ENCODE data around the gene SLC6A2. TPM values are rescaled to one million over a fixed set of nuclear protein-coding genes. Genes with fewer than 3 reads are reported as not detected.
A peak's percentile ranks its signal among the peaks of the same experiment; 100 is the strongest.

SLC6A2 gene
- total and polyA plus RNA-seq, 8 donors = 0.09 to 0.52 (median 0.25) TPM; not detected in 5

DNA sequence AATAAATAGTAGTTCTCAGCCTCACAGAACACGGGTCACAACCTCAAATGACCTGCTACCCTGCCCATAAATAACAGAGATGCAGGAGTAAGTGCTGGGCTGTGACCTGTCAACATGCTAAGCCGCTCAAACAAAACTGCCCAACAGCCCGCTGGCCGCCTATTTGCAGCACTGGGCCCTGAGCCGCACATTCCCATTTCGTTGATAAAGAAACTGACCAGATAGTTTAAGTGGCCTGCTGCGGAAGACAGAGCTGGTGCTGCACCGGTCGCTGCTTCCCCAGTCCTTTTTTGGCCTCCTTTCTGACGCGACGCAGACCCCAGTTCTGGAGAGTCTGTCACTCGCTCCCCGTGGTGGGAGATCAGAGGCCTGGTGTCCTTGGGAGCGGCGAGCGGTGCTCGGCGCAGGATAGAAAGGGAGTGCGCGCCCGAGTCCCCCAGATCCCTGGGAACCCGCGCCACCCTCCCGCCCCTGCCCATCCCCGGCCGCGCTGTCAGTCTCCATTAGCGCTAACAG is 349 bp upstream of the SLC6A2 start:
- Histone ChIP-seq H3K27me3 (peaks cover 0 to 29% (median 4%) of the 10 kb centered on the region in 4 donors), H3K4me3 (no peak overlapping the region), H3K36me3 (no peaks in the 10 kb centered on the region), H3K27ac (no peak overlapping the region), H3K9me3 (no peaks in the 10 kb centered on the region), H3K4me1 (no peaks in the 10 kb centered on the region)
- ATAC-seq = no peak
- no peak for DNase-seq
- intact Hi-C loops (cut with DNase I) = no loop called here
- TF ChIP-seq CTCF (IDR thresholded peaks at IDR 0.05) = no peak
- FAIRE-seq = no peak
- 4 to 5% methylated on average over 29 of the region's 29 CpGs for WGBS, 2 donors

- no peaks in the 10 kb centered on the region for H3K9me3 ChIP-seq
- intact Hi-C loops (cut with DNase I) = no loop called here
- WGBS, 2 donors = 4 to 6% methylated on average over 37 of the region's 37 CpGs
- H3K27ac ChIP-seq = no peak overlapping the region
- peak overlapping the region in 1 of 4 donors; percentile 9 for H3K4me3 ChIP-seq
- H3K27me3 ChIP-seq = peaks cover 0 to 29% (median 4%) of the 10 kb centered on the region in 4 donors
- no peak for DNase-seq
- TF ChIP-seq CTCF (IDR thresholded peaks at IDR 0.05) = no peak
- no peak for FAIRE-seq
- no peaks in the 10 kb centered on the region for H3K4me1 ChIP-seq
- H3K36me3 ChIP-seq = no peaks in the 10 kb centered on the region
- ATAC-seq = no peak
Measured at GRCh38 chr16:55656691-55657092, 904 bp downstream of the SLC6A2 start.

- ATAC-seq (no peak), FAIRE-seq (no peak), DNase-seq (no peak)
- intact Hi-C loops (cut with DNase I) = no loop called here
- no peaks in the 10 kb centered on the region for H3K4me1 ChIP-seq
- H3K4me3 ChIP-seq = no peak overlapping the region
- no peaks in the 10 kb centered on the region for H3K9me3 ChIP-seq
- peaks cover 0 to 29% (median 4%) of the 10 kb centered on the region in 4 donors for H3K27me3 ChIP-seq
- WGBS, 2 donors = 61 to 77% methylated on average over 3 of the region's 3 CpGs
- H3K36me3 ChIP-seq = no peaks in the 10 kb centered on the region
- TF ChIP-seq CTCF (IDR thresholded peaks at IDR 0.05) = no peak
- H3K27ac ChIP-seq = no peak overlapping the region
Measured at GRCh38 chr16:55657616-55658015, 1.8 kb downstream of the SLC6A2 start.

- intact Hi-C loops (cut with DNase I) = no loop called here
- TF ChIP-seq CTCF (IDR thresholded peaks at IDR 0.05) = no peak
- H3K4me3 ChIP-seq = no peak overlapping the region
- H3K9me3 ChIP-seq = no peaks in the 10 kb centered on the region
- H3K27me3 ChIP-seq = peaks cover 0 to 29% (median 4%) of the 10 kb centered on the region in 4 donors
- H3K4me1 ChIP-seq = no peaks in the 10 kb centered on the region
- H3K27ac ChIP-seq = no peak overlapping the region
- DNase-seq (no peak), FAIRE-seq (no peak), ATAC-seq (no peak)
- no peaks in the 10 kb centered on the region for H3K36me3 ChIP-seq
- WGBS, 2 donors = 59 to 63% methylated on average over 7 of the region's 7 CpGs
Measured at GRCh38 chr16:55658898-55659420, 3.2 kb downstream of the SLC6A2 start.

DNA sequence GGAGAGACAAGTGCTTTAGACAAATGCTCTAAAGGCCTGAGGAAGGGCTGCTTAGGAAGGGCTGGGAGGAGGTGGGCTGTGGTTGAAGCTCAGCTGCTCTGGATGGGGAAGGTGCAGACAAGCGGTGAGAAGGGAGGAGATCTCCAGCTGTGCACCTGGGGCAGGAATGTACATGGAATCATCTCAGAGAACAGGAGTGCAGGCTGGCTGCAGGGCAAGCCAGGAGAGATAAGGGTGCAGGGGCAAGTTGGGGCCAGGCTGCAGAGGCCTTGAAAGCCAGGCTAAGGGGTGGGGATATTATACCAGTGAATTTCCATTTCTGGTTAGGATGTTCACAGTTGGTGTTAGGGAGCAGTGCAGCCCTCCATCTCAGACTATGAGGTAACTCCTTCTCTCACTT is 4.2 kb downstream of the SLC6A2 start:
- Histone ChIP-seq H3K27ac (no peak overlapping the region), H3K4me1 (no peaks in the 10 kb centered on the region), H3K9me3 (no peaks in the 10 kb centered on the region), H3K27me3 (peaks cover 0 to 22% (median 4%) of the 10 kb centered on the region in 4 donors), H3K4me3 (no peak overlapping the region), H3K36me3 (no peaks in the 10 kb centered on the region)
- ATAC-seq = no peak
- 46 to 54% methylated on average over 1 of the region's 1 CpG for WGBS, 2 donors
- no peak for TF ChIP-seq CTCF (IDR thresholded peaks at IDR 0.05)
- DNase-seq = no peak
- FAIRE-seq = no peak
- intact Hi-C loops (cut with DNase I) = no loop called here

Measured in pancreas (tissue), 10 donors.